Esophagus (tissue), 2 donors: ENCODE results near the gene PAPLN. TPM values are rescaled to one million over a fixed set of nuclear protein-coding genes. Genes with fewer than 3 reads are reported as not detected.

Experiments used
- H3K27ac ChIP-seq, 2 donors: one replicate each; pipeline ENCODE4 v1.5.1; 2013; ENCODE audit warnings: low read depth in 2 of 2, mild to moderate bottlenecking in 2 of 2, inconsistent platforms in 1 of 2, low read length in 1 of 2, moderate library complexity in 1 of 2
- H3K27me3 ChIP-seq, 2 donors: one replicate each; pipeline ENCODE4 v1.6.1; 2013; ENCODE audit warnings: low read length in 2 of 2, control low read depth in 1 of 2, mild to moderate bottlenecking in 1 of 2; ENCODE audit not compliant: insufficient read depth in 2 of 2, control insufficient read depth in 1 of 2
- H3K36me3 ChIP-seq, 2 donors: one replicate each; pipeline ENCODE4 v1.6.1; 2013; ENCODE audit warnings: low read length in 1 of 2; ENCODE audit not compliant: control insufficient read depth in 2 of 2, insufficient read depth in 2 of 2
- H3K4me1 ChIP-seq, 2 donors: one replicate each; pipeline ENCODE4 v1.6.1; 2013; ENCODE audit warnings: low read length in 1 of 2; ENCODE audit not compliant: control insufficient read depth in 2 of 2, insufficient read depth in 2 of 2
- H3K4me3 ChIP-seq, 2 donors: one replicate each; pipeline ENCODE4 v1.5.1; 2013; ENCODE audit warnings: low read length in 2 of 2, mild to moderate bottlenecking in 2 of 2, low read depth in 1 of 2, moderate library complexity in 1 of 2
- H3K9me3 ChIP-seq, 2 donors: one replicate each; pipeline ENCODE4 v1.6.1; 2013; ENCODE audit warnings: mild to moderate bottlenecking in 2 of 2, low read depth in 1 of 2, low read length in 1 of 2, moderate library complexity in 1 of 2; ENCODE audit not compliant: control insufficient read depth in 2 of 2, insufficient read depth in 1 of 2
- WGBS, 2 donors: extraction: QIAGEN DNeasy Blood & Tissue Kit; methylation state at CpG; one replicate each; pipeline ENCODE4 v1.1.7; 2013; 5-methylcytosine and 5-hydroxymethylcytosine counted together
- polyA plus RNA-seq, 2 donors: library from polyadenylated mRNA; stranded (reverse); fragments of 200-250 nt; gene quantifications; one replicate each; pipeline ENCODE4 v1.2.3, GENCODE V29; 2013
- donor health status: healthy with polysubstance abuse.
- donor health status: Bipolar disorder and iron deficiency.

The PAPLN gene
- polyA plus RNA-seq, 2 donors = 3.9 to 7.5 TPM

DNA sequence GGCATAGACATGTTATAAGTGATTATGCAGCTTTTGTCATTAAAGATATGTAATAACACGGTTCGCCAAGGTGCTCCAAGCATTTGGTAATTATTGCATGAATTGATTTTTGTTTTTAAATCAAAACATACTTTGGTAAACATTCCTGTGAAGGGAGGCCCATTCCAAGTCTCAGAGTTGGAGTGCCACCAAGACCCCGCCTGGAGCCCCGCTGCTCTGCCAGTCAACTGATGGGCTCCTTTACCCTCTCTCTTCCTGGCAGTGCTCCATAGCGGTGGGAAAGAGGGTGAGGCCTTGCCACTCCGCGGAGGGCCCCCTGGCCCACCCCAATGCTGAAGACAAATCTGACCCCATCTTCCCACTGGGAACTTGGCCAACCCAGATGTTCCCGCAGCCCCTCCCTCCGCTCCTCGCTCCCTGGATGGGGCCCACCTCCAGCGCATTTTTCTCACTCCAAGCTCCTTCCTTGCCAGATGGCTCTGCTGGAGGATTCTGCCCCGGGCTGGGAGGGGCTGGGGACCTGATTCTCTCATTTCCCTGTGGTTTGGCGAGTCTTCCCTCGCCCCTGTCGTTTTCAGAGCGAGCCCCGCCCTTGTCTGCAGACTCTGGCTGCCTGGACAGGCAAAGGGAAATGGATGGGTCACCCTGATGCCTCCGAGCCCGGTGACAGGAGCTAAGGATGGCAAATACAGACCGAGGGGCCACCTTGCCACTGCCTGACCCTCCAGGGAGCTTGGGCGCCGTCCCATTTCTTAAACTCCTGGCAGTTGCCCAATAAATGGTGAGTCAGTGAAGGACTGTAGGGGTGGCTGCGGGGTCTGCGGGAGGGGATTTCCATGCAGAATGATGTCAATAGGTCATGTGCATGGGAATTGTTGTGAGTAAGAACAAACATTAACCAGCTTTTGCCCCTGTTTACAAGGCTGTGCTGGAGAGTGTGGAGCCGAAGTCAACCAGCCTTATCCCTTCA is 9.2 kb upstream of the PAPLN start:
- Histone ChIP-seq H3K27ac (no peak overlapping the region), H3K9me3 (no peaks in the 10 kb centered on the region), H3K36me3 (peaks cover 0 to 2% of the 10 kb centered on the region in 2 donors), H3K4me1 (peaks cover 4 to 6% of the 10 kb centered on the region in 2 donors), H3K27me3 (no peaks in the 10 kb centered on the region), H3K4me3 (no peak overlapping the region)
- WGBS, 2 donors = 24 to 43% methylated on average over 25 of the region's 25 CpGs

DNA sequence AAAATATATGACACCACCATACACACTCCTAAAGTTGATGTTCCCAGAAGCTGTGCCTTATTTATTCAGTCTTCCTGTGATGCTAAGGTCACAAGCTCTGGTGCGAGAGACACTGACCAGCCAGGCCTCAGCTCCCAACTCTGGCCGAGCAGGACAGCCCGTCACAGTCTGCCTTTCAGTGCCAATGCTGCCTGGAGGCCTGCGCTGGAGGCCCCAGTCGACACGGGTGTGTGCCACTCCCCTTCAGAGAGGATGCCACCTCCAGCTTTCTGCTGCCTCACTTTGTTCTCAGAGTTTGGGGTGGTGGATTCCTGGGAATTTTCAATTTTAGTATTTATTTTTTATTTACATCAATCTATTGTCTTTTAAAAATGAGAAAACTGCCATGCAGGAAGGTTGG is 7.3 kb upstream of the PAPLN start:
- Histone ChIP-seq H3K27me3 (no peaks in the 10 kb centered on the region), H3K36me3 (no peaks in the 10 kb centered on the region), H3K9me3 (no peaks in the 10 kb centered on the region), H3K4me3 (no peak overlapping the region), H3K27ac (no peak overlapping the region), H3K4me1 (peaks cover 4 to 6% of the 10 kb centered on the region in 2 donors)
- WGBS, 2 donors = 91 to 94% methylated on average over 6 of the region's 6 CpGs

- WGBS, 2 donors = 55 to 56% methylated on average over 19 of the region's 19 CpGs
- no peak overlapping the region for H3K27ac ChIP-seq
- H3K9me3 ChIP-seq = no peaks in the 10 kb centered on the region
- no peaks in the 10 kb centered on the region for H3K36me3 ChIP-seq
- H3K4me3 ChIP-seq = no peak overlapping the region
- H3K4me1 ChIP-seq = peaks cover 4 to 9% of the 10 kb centered on the region in 2 donors
- peaks cover 0 to under 1% of the 10 kb centered on the region in 2 donors for H3K27me3 ChIP-seq
Measured at GRCh38 chr14:73231981-73232851, 5.1 kb upstream of the PAPLN start.

DNA sequence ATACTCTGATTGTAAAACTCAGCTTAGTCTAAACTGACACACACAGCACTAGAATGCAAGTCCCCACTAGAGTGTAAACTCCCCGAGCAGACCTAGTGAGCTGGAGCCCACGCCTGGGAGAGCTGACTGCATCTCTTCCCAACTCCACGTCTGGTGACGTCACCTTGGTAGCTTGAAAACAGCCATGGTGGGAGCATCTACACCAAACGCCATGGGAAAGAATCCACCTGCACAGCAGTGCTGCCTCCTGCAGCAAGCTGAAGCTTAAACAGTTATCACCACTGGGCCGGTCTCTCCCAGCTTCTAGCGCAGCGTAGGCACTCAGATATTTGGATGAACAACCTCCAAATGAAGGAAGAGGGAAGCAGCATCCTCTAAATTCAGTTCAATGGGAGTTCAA is 4.3 kb upstream of the PAPLN start:
- Histone ChIP-seq H3K27ac (no peak overlapping the region), H3K27me3 (peaks cover 0 to 5% of the 10 kb centered on the region in 2 donors), H3K36me3 (no peaks in the 10 kb centered on the region), H3K9me3 (no peaks in the 10 kb centered on the region), H3K4me1 (peaks cover 7 to 13% of the 10 kb centered on the region in 2 donors), H3K4me3 (no peak overlapping the region)
- 72 to 85% methylated on average over 8 of the region's 8 CpGs for WGBS, 2 donors

- peaks cover 0 to 5% of the 10 kb centered on the region in 2 donors for H3K27me3 ChIP-seq
- H3K4me3 ChIP-seq = no peak overlapping the region
- H3K36me3 ChIP-seq = no peaks in the 10 kb centered on the region
- WGBS, 2 donors = 88 to 90% methylated on average over 10 of the region's 10 CpGs
- no peak overlapping the region for H3K27ac ChIP-seq
- no peaks in the 10 kb centered on the region for H3K9me3 ChIP-seq
- H3K4me1 ChIP-seq = peaks cover 8 to 13% of the 10 kb centered on the region in 2 donors
Measured at GRCh38 chr14:73233564-73233963, 3.7 kb upstream of the PAPLN start.

DNA sequence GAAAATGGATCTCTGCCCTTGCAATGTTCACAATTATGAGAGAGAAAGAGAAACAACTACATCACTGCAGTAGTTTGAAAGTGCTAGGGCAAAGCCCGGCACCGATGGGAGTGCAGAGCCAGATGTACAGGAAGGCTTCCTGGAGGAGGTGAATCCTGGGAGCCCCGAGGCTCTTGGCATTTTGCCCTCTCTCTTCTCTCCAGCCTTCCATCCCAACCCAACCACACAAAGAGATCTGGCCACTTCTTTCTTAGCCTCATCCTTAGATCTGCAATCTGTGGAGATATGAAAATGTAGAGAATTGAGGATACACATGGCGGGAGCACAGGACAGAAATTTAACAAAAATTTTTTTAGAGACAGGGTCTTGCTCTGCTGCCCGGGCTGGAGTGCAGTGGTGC is 3.3 kb upstream of the PAPLN start:
- WGBS, 2 donors = 85 to 88% methylated on average over 5 of the region's 5 CpGs
- H3K9me3 ChIP-seq = no peaks in the 10 kb centered on the region
- H3K4me1 ChIP-seq = peaks cover 9 to 13% of the 10 kb centered on the region in 2 donors
- no peaks in the 10 kb centered on the region for H3K36me3 ChIP-seq
- H3K27me3 ChIP-seq = peaks cover 0 to 5% of the 10 kb centered on the region in 2 donors
- H3K4me3 ChIP-seq = no peak overlapping the region
- no peak overlapping the region for H3K27ac ChIP-seq

- Histone ChIP-seq H3K4me1 (peaks cover 13 to 19% of the 10 kb centered on the region in 2 donors), H3K27me3 (peaks cover 0 to 5% of the 10 kb centered on the region in 2 donors), H3K27ac (no peak overlapping the region)
Measured at GRCh38 chr14:73234586-73235394, 2.5 kb upstream of the PAPLN start.

DNA sequence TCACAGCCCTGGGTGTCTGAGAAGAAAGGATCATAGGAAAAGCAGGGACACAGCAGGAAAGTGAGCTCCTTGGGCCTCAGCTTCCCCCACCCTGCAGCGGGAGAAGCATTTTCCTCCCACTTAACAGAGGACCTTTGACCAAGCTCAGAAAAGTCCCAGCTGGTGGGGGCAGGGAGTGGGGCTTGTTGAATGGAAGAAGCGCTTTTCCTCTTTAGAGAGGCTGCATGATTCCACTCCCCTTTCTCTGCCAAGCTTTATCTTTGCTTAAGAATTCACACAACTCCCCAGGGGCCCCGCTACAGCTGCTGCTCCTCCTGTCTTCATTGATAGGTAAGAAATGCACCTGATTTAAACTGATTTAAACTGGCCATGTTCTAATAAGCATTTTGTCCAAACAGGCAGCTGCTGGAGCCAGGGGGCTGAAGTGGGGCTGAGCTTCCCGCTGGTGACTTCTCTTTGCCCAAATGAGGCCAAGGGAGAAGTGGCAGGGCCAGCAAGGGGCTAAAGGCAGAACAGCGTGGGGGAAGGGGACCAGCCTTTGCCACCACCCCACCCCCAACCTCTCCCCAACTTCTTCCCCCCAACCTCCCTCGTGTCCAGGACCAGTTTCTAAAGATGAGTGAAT is 1.7 kb upstream of the PAPLN start:
- peaks cover 0 to 5% of the 10 kb centered on the region in 2 donors for H3K27me3 ChIP-seq
- H3K9me3 ChIP-seq = no peaks in the 10 kb centered on the region
- H3K36me3 ChIP-seq = no peaks in the 10 kb centered on the region
- no peak overlapping the region for H3K4me3 ChIP-seq
- peaks cover 13 to 22% of the 10 kb centered on the region in 2 donors for H3K4me1 ChIP-seq
- no peak overlapping the region for H3K27ac ChIP-seq
- WGBS, 2 donors = 58 to 67% methylated on average over 6 of the region's 6 CpGs

More at GRCh38 chr14:73234586-73235394, 2.5 kb upstream of the PAPLN start:
- Histone ChIP-seq H3K9me3 (no peaks in the 10 kb centered on the region), H3K36me3 (no peaks in the 10 kb centered on the region), H3K4me3 (no peak overlapping the region)
- WGBS, 2 donors = 75 to 80% methylated on average over 11 of the region's 11 CpGs
